SK-N-SH (cell line): Measurements from ENCODE around the gene LGR4.

Experiments used
- CTCF ChIP-seq: fragments of 200-600 bp; sonication (generic); IDR thresholded peaks from 2 replicates; pipeline ENCODE4 v1.6.1; 2017; ENCODE audit warnings: antibody characterized with exemption, mild to moderate bottlenecking, moderate library complexity
- EZH2phosphoT487 ChIP-seq: fragments of 200-600 bp; sonication (generic); IDR thresholded peaks from 2 replicates; pipeline ENCODE4 v1.6.1; 2017; ENCODE audit warnings: low read depth, mixed run types, mild to moderate bottlenecking, antibody characterized with exemption, moderate library complexity, borderline replicate concordance
- JUND ChIP-seq: IDR thresholded peaks from 2 replicates; pipeline ENCODE4 v1.4.0; 2012
- POLR2AphosphoS5 ChIP-seq: IDR thresholded peaks from 2 replicates; pipeline ENCODE4 v1.6.1; 2012; ENCODE audit warnings: low read depth, low read length
- RAD21 ChIP-seq: IDR thresholded peaks from 2 replicates; pipeline ENCODE4 v1.6.1; 2012; ENCODE audit warnings: mild to moderate bottlenecking, low read length
- SIN3A ChIP-seq: IDR thresholded peaks from 2 replicates; pipeline ENCODE4 v1.6.1; 2012; ENCODE audit warnings: low read depth, mild to moderate bottlenecking, low read length, moderate library complexity, borderline replicate concordance
- YY1 ChIP-seq: IDR thresholded peaks from 2 replicates; pipeline ENCODE4 v1.4.0; 2012; ENCODE audit warnings: low read depth, mild to moderate bottlenecking

GRCh38 chr11:27372164-27372563, 100.4 kb downstream of the LGR4 start:
- no peak for TF ChIP-seq EZH2phosphoT487
- TF ChIP-seq YY1, result no peak
- no peak for TF ChIP-seq SIN3A
- TF ChIP-seq RAD21, result no peak
- TF ChIP-seq POLR2AphosphoS5, result no peak
- no peak for TF ChIP-seq JUND
- TF ChIP-seq CTCF, result no peak
